Vagina (tissue), 2 donors: ENCODE data around the gene OR1L6.

Source experiments
- CTCF ChIP-seq, 3 experiments: fragments of 450-650 bp in 2 of 3; fragments of 200-600 bp in 1 of 3; sonication (generic) in 1 of 3; IDR thresholded peaks; one replicate each; pipeline ENCODE4 v1.5.1; 2017 to 2019; ENCODE audit warnings: antibody characterized with exemption in 3 of 3, mild to moderate bottlenecking in 2 of 3, moderate library complexity in 2 of 3
- POLR2A ChIP-seq, 2 donors: fragments of 450-650 bp; IDR thresholded peaks; one replicate each; pipeline ENCODE4 v1.6.1; 2017; ENCODE audit warnings: antibody characterized with exemption in 2 of 2, mild to moderate bottlenecking in 2 of 2, moderate library complexity in 2 of 2
- POLR2AphosphoS5 ChIP-seq, 2 donors: sonication (generic); formaldehyde crosslinking; IDR thresholded peaks; one replicate each; pipeline ENCODE4 v1.9.0; 2017; ENCODE audit warnings: antibody characterized with exemption in 2 of 2, mild to moderate bottlenecking in 2 of 2, low read depth in 1 of 2; ENCODE audit not compliant: insufficient read depth in 1 of 2

DNA sequence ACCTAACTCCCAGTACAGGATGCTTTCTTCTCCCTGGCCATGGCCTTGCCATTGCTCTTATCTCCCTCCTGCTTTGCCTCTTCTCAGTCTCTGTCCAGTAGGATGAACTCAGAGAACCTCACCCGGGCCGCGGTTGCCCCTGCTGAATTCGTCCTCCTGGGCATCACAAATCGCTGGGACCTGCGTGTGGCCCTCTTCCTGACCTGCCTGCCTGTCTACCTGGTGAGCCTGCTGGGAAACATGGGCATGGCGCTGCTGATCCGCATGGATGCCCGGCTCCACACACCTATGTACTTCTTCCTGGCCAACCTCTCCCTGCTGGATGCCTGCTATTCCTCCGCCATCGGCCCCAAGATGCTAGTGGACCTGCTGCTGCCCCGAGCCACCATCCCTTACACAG is 46.7 kb downstream of the OR1L6 start, which contains the start of gene OR5C1:
- TF ChIP-seq POLR2A (IDR thresholded peaks at IDR 0.05): no peak
- TF ChIP-seq CTCF (IDR thresholded peaks at IDR 0.05): no peak
- TF ChIP-seq POLR2AphosphoS5 (IDR thresholded peaks at IDR 0.05; ENCODE audit: insufficient read depth in 1 of 2, low read depth in 1 of 2): no peak
